ENCODE results near the gene ENO2.

ENO2 gene

DNA sequence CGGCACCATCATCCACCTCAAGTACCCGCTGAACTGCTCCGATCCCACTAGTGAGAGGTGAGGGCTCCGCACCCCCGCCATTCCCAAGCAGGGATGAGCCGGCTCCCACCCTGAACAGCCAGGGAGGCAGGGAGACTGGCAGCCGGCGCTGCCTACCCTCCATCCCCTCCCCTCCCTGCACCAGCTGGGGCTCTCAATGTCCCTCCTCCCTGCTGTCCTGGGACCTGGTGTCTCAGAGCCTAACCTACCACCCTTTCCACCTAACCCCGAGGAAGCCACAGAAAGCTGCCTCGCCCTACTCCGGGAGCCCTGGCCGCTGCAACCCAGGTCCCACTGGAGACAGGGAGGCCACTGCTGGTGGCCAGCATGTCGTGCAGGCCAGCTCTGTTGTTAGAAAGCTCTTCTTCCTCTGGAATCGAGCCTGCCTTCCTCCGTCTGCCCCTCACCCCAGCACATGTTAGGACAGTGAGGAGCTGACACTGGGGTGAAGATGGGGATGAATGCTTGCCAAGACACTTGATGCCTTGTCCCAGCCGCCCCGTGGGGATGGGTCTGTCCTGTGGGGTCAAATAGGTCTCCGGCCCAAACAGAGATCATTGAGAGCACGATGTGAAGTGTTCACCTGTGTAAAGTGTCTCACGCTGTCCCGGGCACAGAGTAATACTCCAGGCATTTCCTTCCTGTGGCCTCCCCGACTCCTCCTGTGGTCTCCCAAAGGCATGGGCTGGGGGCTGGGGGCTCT lies 37.9 kb downstream of the ENO2 start:
- DNase-seq: no peak

DNA sequence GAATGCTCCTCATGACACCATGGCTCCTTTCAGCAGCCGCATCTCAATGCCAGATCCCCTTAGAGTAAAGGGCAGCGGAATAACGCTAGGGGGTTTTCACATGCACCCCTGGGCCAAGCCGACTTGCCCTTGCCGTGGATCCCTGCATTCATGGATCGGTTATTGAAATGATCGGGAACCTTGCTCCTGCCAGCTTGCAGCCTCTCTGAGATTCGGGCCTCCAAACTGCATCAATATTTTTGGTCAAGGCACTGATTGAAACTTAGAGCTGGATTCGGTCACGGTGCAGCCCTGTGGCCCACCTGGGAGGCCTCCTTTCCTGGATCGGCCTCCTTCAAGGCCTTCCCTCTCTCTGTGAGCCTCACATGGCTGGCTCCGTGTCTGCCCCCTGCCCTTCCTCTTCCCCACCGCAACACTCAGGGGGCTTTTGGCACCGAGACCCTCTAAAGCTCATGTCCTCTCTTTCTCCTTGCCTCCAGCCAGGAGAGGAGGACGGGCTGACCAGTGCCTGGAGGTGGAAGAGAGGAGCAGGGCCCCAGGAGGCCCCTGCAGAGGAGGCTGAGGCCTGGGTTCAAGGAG lies 38.6 kb downstream of the ENO2 start:
- DNase-seq: no peak

DNA sequence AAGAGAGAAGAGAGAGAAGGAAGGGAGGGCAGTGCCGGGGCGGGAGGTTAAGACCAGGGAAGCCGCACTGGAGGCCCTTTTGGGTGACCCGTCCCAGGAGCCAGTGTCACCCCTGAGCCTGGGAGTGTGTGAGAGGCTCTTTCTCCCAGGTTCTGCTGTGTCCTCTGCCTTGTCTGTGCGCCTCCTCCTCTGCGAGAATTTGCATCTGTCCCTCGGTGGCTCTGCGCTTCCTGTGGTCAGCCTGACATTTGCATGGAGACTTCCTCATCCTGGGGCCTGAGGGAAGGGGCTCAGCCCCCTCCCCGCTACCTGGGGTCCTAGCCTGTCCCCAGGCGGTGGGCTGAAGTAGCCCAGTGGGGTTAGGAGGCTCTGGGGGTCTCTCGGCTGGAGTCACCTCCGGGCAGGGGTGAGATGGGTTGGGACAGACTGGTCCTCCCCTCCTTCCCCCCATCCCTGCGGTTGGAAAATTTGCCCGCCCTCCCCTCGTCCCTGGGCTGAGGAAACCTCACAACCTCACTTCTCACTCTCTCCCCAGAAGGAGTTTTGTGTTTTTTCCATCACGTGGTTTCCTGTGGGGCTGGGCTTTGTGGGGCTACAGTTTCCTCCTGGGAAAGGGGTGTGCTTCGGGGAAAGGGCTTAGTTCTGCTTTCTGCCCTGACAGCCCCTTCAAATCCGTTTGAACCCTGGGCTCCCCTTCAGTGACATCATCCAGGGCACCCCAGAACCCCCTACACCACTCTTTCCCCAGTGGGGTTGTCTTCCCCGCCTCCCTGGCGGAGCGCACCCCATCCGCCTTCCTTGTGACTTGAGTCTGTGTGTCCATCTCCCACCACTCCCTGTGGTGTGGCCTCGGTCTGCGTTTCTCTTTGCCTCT lies 39.3 kb downstream of the ENO2 start:
- no peak for DNase-seq

DNA sequence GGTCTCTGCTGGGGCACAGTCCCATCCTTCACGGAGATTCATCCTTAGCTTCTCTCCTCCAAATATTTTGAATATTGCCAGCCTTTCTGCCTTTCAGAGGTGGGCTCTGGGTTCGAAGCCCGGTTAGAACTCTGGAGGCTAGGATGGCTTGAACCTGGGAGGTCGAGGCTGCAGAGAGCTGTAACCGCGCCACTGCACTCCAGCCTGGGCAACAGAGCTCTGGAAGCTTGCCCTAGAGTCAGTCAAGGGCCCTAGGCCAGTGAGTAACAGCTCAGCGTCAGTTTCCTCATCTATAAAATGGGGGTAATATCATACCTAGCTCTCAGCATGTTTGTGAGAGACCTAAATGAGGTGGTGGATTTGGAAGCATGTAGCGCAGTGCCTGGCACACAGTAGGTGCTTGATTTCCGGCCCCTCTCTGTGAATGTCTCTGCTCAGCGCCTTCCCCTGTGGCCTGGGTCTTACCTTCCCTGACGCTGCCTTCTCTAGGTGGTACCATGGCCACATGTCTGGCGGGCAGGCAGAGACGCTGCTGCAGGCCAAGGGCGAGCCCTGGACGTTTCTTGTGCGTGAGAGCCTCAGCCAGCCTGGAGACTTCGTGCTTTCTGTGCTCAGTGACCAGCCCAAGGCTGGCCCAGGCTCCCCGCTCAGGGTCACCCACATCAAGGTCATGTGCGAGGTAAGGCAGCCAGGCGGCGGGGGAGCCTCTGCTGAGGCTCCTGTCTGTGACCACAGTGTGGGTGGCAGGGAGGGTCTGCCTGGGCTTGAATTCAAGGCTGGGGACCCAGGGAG lies 40.1 kb downstream of the ENO2 start:
- no peak for DNase-seq

DNA sequence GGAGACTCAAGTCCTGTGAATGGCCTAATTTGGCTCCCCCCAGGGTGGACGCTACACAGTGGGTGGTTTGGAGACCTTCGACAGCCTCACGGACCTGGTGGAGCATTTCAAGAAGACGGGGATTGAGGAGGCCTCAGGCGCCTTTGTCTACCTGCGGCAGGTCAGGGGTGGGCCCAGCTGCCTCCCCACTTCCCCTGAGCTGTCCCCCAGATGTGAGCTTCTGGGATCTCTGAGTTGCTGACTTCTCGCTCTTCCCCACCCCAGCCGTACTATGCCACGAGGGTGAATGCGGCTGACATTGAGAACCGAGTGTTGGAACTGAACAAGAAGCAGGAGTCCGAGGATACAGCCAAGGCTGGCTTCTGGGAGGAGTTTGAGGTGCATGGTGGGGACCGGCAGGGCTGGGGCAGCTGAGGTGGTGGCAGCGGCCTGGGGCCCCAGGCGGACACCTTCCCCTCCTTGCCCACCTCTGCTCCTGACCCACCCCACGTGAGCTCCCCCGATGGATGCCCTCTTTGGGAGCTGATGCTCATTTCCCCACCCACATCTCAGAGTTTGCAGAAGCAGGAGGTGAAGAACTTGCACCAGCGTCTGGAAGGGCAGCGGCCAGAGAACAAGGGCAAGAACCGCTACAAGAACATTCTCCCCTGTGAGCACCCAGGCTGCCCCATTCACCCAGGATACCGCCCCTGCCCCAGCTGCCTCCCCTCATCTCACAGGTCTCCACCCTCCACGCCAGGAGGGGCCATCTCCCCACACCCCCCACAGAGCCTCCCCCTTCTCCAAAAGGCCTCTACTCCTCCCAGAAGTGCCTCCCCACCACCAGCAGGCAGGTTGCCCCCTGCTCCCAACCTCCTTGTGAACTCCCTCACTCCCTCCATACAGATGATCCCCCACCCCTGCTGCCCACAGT lies 41.0 kb downstream of the ENO2 start:
- no peak for DNase-seq

DNA sequence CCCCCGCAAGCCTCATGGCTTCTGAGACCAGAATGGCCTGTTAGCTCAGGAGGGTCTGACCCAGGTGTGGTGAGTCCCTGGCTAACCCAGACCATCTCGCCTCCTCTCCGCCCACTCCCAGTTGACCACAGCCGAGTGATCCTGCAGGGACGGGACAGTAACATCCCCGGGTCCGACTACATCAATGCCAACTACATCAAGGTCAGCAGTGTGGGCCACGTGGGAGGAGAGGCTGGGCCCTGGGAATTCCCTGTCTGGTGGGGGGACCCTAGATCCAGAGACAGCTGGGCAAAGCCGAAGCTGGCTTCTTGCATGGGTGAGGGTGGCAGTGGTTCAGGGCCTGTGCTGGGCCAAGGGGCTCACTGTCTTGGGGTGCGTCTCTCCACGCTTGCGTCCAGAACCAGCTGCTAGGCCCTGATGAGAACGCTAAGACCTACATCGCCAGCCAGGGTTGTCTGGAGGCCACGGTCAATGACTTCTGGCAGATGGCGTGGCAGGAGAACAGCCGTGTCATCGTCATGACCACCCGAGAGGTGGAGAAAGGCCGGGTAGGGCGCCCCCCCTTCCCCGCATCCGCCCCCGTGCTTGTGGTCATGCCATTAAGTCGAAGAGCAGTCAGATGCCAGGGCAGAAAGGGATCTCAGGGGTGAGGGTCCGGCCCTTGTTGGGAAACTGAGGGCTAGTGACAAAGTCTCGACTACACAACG lies 41.8 kb downstream of the ENO2 start:
- DNase-seq: no peak

DNA sequence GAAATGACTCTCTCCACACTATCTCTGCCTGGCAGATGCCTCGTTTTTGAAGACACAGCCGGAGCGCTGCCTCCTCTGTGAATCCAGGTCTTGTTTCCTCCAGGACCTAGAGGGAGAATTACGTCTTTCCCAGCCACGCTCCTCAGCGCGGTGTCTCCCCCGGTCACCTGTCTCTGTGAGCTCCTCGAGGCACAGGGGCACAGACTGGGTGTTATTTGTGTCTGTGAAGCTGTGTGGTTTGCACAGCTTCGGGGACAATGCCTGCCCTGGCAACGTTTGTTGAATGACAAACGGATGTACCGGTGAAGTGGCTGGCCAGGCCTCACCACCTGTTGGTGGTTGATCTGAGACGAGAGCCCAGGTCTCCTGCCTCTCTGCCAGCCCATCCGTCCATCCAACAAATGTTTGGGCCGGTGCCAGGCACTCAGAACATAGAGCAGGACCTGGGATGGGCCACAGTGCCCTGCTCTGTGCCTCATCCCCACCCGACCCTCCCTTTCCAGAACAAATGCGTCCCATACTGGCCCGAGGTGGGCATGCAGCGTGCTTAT lies 42.8 kb downstream of the ENO2 start:
- DNase-seq: no peak

DNA sequence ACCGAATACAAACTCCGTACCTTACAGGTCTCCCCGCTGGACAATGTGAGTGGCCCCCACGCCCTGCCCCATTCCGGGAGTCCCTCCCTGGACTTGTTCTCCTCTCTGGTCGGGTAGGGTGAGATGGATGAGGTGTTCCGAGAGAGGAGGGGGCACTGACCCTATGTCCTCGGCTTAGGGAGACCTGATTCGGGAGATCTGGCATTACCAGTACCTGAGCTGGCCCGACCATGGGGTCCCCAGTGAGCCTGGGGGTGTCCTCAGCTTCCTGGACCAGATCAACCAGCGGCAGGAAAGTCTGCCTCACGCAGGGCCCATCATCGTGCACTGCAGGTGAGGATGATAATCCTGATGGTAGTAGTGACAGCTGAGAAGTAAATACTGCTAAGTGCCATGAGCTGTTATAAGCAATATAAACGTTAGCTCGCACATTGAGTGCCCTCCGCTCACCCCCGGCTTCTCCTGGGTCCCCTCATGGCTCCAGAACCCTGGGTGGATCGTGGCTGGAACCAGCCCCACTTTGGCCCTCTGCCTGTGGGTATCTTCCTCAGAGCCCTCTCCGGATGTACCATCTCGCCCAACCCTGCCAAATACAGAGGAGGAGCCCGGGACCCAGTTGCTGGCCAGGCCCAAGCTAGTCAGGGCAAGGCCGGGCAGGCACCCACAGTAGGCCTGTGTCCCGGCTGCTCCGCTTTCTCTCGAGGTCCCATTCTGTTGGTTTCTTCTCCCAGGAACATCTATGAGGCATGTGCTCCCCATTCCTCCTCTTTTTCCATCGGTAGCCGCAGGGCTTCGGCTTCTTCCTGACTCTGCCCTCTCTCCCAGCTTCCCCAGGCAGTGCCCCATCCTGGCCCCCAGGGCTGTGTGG lies 43.6 kb downstream of the ENO2 start:
- no peak for DNase-seq

DNA sequence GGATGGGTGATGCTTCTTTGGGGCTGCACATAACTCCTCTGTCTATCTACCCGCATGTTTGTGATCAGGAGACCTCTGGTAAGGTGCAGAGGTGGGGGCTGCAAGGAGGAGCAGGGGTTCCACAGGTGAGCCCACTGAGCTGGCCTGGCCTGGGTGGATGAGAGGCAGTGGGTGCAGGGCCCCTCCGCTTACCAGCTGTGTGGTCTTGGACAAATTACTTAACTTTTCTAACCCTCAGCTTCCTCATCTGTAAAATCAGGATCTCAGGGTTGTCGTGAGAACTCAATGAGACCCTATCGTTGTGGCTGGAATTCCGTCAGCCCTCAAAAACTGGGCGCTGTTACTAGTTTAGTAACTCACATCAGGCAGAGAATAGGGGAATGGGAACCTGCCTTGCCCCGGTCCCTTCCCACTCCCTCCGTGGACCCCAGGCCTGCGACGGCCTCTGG lies 44.3 kb downstream of the ENO2 start:
- no peak for DNase-seq

DNA sequence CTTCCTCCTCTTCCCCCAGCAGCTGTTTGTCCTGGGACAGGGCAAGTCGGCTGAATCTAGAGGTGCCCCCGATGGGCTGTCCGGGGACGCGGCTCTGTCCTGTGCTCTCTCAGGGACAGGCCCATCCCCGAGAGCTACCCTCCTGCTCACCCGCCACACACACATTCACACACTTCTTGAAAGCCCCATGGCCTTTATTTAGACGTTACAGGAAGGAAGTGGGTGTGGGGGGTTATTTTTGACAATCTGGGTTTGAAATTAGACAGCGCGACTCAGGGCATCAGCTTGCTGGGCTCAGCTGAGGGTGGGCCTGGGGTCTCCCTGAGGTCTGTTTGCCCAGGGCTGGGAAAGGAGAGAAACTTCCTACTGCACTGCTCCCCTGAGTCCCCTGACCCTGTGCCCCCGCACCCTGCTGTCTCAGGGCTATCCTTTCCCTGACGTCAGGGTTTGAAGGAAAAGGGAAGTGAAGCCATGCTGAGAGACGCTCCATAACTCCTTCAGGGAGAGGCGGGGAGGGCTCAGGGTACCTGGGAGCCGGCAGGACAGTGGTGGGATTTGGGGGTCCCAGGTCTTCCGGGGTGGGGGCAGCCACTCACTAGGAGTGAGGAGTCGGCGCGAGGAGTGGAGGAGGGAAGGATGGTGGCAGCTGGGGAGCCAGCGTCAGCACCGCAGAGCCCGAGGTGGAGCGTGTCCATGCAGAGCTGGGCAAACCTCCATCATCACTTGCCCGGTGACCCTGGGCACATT lies 44.9 kb downstream of the ENO2 start:
- DNase-seq: no peak

DNA sequence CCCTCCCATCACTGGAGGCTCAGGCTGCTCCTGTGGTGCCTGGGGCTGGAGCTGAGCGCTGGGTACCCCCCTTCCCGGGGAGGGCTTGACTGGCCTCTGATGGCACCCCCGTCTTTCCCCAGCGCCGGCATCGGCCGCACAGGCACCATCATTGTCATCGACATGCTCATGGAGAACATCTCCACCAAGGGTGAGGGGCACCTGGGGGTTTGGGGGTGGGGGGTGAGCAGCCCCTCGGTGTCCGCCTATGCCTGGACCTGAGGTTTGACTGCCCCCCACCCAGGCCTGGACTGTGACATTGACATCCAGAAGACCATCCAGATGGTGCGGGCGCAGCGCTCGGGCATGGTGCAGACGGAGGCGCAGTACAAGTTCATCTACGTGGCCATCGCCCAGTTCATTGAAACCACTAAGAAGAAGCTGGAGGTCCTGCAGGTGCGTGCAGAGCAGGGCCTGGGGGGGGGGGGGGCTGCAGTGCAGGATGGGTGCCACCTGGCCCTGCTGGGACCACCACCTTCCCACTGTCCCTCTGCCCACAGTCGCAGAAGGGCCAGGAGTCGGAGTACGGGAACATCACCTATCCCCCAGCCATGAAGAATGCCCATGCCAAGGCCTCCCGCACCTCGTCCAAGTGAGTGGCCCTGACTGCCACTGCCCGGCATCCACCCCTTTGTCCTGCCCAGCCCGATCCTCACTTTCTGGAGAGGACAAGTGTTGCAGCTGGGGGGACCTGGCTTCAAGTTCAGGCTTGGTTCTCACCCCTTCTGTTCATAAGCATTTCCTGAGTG lies 45.6 kb downstream of the ENO2 start:
- no peak for DNase-seq

DNA sequence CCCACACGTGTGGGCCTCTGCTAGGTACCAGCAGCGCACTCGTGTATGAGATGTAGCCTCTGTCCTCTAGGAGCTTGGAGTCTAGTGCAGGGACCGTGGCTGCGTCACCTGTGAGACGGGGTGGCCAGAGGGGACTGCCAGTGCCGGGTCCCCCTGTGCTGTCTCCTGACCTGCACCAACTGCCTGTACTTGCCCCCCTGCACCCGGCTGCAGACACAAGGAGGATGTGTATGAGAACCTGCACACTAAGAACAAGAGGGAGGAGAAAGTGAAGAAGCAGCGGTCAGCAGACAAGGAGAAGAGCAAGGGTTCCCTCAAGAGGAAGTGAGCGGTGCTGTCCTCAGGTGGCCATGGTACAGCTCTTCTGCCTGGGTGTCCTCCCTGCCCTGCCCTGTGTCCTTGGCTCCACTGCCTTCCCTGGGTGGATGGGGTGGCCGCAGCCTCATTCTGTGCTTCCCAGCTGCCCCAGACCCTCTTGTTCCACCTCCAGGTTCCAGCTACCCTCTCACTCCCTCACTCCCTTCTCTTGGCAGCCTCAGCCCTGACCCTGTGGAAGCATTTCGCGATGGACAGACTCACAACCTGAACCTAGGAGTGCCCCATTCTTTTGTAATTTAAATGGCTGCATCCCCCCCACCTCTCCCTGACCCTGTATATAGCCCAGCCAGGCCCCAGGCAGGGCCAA lies 46.4 kb downstream of the ENO2 start:
- DNase-seq: no peak

DNA sequence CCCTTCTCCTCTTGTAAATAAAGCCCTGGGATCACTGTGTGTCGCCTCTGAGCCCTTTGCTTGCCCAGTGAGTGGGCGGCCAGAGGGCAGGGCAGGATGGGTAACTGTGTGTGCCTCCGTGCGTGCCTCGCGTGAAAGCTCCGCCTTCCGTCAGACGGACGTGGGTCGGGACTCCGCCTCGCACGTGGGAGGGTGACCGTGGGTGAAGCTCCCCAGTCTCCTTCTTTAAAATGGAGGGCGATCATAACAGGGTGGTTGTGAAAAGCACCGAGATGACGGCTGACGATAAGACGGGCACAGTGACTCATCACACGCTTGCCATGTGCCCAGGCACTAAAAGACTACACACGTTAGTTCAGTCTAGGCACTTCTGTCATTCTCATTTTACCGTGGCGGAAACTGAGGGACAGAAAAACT lies 46.9 kb downstream of the ENO2 start:
- DNase-seq: peak; percentile 34

DNA sequence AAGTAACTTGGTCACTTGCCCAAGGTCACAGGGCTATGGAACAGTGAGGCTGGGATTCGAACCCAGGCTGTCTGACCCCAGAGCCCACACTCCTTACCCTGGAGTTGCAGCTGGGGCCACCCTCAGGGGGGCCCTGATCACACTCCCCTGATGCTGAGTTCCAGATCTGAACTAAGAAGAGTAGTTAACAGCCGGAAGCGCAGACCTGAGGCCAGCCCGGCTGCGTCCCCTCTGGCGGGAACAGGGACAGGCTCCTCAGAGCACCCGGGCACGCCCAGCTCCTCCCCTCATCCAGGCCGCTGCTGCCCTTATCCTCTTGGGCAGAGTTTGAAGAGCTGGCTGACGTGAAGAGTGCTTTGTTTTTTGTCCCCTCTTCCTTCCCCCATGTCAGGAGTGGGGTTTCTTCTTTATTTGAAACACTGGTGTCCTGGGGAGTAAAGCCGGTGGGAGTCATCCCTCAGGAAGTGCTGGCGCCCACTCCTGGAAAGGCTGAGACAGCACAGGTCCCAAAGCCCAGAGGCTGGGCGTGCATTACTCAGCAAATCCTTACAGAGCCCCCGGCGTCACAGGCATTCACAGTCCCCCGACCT lies 47.4 kb downstream of the ENO2 start:
- peak; percentile 88 for DNase-seq

DNA sequence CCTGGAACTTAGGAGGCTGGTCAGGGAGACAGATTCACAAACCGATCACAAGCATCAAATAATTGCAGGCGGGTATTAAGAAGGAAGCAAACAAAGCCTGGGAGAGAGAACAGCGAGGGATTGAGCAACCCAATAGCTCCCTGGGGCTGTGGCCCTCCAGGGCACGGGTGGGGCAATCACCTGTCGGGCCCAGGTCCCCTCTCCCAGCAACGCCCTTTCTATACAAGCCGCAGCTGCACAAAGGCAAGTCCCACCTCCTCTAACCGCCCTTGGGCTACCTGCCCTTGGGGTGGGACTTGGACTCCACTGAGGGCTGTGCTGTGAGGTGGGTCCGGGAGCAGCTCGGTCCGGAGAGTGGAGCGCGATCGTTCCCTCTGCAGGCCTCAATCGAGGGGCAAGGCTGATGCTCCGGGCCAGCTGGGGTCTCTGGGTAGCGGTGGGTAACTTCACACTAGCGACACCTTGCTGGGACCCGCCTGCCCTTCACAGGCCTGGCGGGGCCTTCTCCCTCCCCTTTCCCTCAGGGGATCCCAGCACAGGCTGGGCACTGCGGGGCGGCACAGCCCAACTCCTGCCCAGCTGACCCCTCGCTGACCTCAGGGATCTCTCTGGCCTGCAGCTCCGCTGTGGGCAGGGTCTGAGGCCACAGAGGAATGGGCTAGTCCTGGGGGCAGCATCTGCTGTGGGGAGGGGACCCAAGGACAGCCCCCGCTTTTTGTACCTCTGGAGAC lies 48.1 kb downstream of the ENO2 start:
- peak; percentile 88 for DNase-seq

DNA sequence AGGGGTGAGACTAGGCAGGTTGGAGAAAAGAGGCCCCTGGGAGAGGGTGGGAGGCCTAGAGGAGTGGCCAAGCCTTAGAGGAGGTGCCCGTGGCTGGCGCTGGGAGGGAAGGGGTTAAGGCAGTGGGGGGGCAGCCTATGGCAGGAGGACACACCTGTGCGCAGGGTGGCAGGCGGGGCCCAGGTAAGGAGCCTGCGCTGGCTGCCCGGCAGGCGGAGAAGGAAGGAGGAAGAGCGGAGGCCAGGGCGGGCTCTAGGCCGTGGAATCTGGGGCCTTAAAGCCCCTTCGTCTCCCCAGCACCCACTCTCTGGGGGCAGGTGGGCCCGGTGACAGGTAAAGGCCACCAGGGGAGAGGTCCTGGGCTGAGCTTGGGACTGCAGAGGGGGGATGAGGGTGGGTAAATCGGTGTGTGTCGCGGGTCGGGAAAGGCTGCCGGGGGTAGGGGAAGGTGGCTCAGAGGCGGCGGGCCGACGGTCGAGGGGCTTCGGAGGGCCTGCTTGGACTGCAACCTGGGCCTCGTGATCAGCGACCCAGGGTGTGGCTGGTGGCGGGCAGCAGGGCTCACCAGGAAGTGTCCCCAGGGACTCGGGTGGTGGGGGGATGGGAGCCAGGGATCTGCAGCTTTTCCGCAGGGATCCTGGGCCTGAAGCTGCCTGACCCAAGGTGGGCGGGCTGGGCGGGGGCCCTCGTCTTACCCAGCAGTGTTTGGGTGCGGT lies 48.8 kb downstream of the ENO2 start:
- DNase-seq: peak; percentile 92

Data from DMS79 treated with DMSO at 0.1 percent for 48 hours (cell line).